ENCODE results near the gene NXN.

DNA sequence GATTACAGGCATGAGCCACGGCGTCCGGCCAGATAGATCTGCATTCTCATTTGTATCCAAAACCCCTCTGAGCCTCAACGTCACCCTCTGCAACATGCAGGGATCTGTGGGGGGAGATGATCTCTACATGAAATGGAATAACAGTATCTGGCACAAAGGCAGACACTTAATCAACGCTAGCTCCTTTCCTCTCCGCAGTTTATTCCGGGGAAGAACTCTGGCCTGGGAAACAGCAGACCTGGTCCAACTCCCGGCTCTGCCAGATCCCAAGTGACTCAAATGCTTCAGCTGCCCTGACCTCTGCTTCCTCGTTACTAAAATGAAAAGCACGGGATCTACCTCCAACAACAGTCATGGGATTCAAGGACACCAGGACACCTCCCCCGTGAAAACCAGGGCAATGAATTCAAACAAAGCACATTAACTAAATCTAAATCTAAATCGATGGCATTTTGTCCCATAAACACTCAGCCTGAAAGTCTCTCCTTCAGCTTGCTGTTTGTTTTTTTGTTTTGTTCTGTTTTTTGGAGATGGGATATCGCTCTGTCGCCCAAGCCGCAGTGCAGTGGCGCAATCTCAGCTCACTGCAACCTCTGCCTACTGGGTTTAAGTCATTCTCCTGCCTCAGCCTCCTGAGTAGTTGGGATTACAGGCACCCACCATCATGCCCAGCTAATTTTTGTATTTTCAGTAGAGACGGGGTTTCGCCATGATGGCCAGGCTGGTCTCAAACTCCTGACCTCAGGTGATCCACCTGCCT lies 78.2 kb downstream of the NXN start:
- TF ChIP-seq, protein P1, sequence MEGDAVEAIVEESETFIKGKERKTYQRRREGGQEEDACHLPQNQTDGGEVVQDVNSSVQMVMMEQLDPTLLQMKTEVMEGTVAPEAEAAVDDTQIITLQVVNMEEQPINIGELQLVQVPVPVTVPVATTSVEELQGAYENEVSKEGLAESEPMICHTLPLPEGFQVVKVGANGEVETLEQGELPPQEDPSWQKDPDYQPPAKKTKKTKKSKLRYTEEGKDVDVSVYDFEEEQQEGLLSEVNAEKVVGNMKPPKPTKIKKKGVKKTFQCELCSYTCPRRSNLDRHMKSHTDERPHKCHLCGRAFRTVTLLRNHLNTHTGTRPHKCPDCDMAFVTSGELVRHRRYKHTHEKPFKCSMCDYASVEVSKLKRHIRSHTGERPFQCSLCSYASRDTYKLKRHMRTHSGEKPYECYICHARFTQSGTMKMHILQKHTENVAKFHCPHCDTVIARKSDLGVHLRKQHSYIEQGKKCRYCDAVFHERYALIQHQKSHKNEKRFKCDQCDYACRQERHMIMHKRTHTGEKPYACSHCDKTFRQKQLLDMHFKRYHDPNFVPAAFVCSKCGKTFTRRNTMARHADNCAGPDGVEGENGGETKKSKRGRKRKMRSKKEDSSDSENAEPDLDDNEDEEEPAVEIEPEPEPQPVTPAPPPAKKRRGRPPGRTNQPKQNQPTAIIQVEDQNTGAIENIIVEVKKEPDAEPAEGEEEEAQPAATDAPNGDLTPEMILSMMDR (IDR thresholded peaks at IDR 0.05; ENCODE audit: poor library complexity, severe bottlenecking): no peak
- TF ChIP-seq EZH2 (IDR thresholded peaks at IDR 0.05; ENCODE audit: borderline replicate concordance, insufficient read depth, low read length, poor library complexity, severe bottlenecking) (no peak), POLR2AphosphoS5 (IDR thresholded peaks at IDR 0.05) (no peak), RAD21 (conservative IDR thresholded peaks at IDR 0.05) (no peak), TAF1 (IDR thresholded peaks at IDR 0.05; ENCODE audit: low read depth) (no peak), EP300 (conservative IDR thresholded peaks at IDR 0.05; ENCODE audit: poor library complexity, severe bottlenecking) (no peak), MXI1 (conservative IDR thresholded peaks at IDR 0.05; ENCODE audit: poor library complexity, severe bottlenecking) (no peak)
- TF ChIP-seq, protein P2, sequence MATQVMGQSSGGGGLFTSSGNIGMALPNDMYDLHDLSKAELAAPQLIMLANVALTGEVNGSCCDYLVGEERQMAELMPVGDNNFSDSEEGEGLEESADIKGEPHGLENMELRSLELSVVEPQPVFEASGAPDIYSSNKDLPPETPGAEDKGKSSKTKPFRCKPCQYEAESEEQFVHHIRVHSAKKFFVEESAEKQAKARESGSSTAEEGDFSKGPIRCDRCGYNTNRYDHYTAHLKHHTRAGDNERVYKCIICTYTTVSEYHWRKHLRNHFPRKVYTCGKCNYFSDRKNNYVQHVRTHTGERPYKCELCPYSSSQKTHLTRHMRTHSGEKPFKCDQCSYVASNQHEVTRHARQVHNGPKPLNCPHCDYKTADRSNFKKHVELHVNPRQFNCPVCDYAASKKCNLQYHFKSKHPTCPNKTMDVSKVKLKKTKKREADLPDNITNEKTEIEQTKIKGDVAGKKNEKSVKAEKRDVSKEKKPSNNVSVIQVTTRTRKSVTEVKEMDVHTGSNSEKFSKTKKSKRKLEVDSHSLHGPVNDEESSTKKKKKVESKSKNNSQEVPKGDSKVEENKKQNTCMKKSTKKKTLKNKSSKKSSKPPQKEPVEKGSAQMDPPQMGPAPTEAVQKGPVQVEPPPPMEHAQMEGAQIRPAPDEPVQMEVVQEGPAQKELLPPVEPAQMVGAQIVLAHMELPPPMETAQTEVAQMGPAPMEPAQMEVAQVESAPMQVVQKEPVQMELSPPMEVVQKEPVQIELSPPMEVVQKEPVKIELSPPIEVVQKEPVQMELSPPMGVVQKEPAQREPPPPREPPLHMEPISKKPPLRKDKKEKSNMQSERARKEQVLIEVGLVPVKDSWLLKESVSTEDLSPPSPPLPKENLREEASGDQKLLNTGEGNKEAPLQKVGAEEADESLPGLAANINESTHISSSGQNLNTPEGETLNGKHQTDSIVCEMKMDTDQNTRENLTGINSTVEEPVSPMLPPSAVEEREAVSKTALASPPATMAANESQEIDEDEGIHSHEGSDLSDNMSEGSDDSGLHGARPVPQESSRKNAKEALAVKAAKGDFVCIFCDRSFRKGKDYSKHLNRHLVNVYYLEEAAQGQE (IDR thresholded peaks at IDR 0.05; ENCODE audit: borderline replicate concordance): no peak
